HG03521 (cell line): ENCODE measurements around the gene EBP.
"Not testable (repeated sequence)": the region's sequence is repeated elsewhere in the genome, so short reads cannot be mapped to it uniquely, and the experiment has no call there.

Experiments used
- ATAC-seq: cut with Tn5 transposase; IDR thresholded peaks from one replicate; pipeline ENCODE4 v1.9.1; 2021; ENCODE audit warnings: mild to moderate bottlenecking, moderate library complexity; ENCODE audit not compliant: unreplicated experiment

Gene EBP

GRCh38 chrX:48520976-48521352 is 644 bp upstream of the EBP start:
- ATAC-seq = no peak

- ATAC-seq = no peak
Measured at GRCh38 chrX:48522291-48522690, 683 bp downstream of the EBP start.

- ATAC-seq = no peak
Measured at GRCh38 chrX:48523682-48524081, 2.1 kb downstream of the EBP start.

- ATAC-seq = not testable (repeated sequence)
Measured at GRCh38 chrX:48525853-48526252, 4.2 kb downstream of the EBP start.

GRCh38 chrX:48530736-48531135 is 9.1 kb downstream of the EBP start:
- no peak for ATAC-seq

GRCh38 chrX:48531358-48531959 is 9.9 kb downstream of the EBP start:
- ATAC-seq = no peak

- no peak for ATAC-seq
Measured at GRCh38 chrX:48532161-48532560, 10.6 kb downstream of the EBP start.

GRCh38 chrX:48533165-48533564 is 11.6 kb downstream of the EBP start:
- ATAC-seq = no peak

GRCh38 chrX:48538641-48539344 is 17.2 kb downstream of the EBP start:
- no peak for ATAC-seq

- ATAC-seq = peak; percentile 76
Measured at GRCh38 chrX:48539345-48540027, 17.9 kb downstream of the EBP start, which contains the start of gene TBC1D25. TSS of gene TBC1D25 (plus strand) at chrX:48539714. CDS start at chrX:48539798, 84 bp downstream.

GRCh38 chrX:48540028-48540375 is 18.4 kb downstream of the EBP start:
- peak; percentile 33 for ATAC-seq

- no peak for ATAC-seq
Measured at GRCh38 chrX:48540480-48540879, 18.9 kb downstream of the EBP start.

- ATAC-seq = no peak
Measured at GRCh38 chrX:48541140-48541814, 19.7 kb downstream of the EBP start.

- no peak for ATAC-seq
Measured at GRCh38 chrX:48548871-48549270, 27.3 kb downstream of the EBP start.

- ATAC-seq = not testable (repeated sequence)
Measured at GRCh38 chrX:48555731-48556325, 34.2 kb downstream of the EBP start.

GRCh38 chrX:48558271-48558670 is 36.7 kb downstream of the EBP start:
- no peak for ATAC-seq

- ATAC-seq = no peak
Measured at GRCh38 chrX:48559636-48560035, 38.0 kb downstream of the EBP start.

- no peak for ATAC-seq
Measured at GRCh38 chrX:48560056-48560455, 38.4 kb downstream of the EBP start.

- no peak for ATAC-seq
Measured at GRCh38 chrX:48560681-48561080, 39.1 kb downstream of the EBP start.

- ATAC-seq = no peak
Measured at GRCh38 chrX:48569958-48570357, 48.4 kb downstream of the EBP start.

- no peak for ATAC-seq
Measured at GRCh38 chrX:48573690-48574269, 52.2 kb downstream of the EBP start.
